Activated CD4-positive, CD25-positive, alpha-beta regulatory T cell treated with anti-CD3 and anti-CD28 coated beads, Interleukin-2, amount 50 U/mL, for 24 hours (primary cell): ENCODE results near the gene SBF2.

ENCODE experiments used
- ATAC-seq, 2 donors: fragments of 150-1000 bp; cut with Tn5 transposase; one replicate each; pipeline ENCODE4 v1.10.0; 2021; ENCODE audit warnings: mild to moderate bottlenecking in 1 of 2, moderate library complexity in 1 of 2

Gene SBF2

GRCh38 chr11:10317151-10317755, 23.2 kb upstream of the SBF2 start:
- ATAC-seq, result no peak

- ATAC-seq, result no peak
These were observed 21.1 kb upstream of the SBF2 start for GRCh38 chr11:10315083-10315482.

GRCh38 chr11:10314199-10315072, 20.4 kb upstream of the SBF2 start:
- peak in 1 of 2 donors; percentile 47 for ATAC-seq

- ATAC-seq, result no peak
These were observed 17.8 kb upstream of the SBF2 start for GRCh38 chr11:10311802-10312201.

GRCh38 chr11:10310301-10310841, 16.4 kb upstream of the SBF2 start:
- ATAC-seq, result no peak

- ATAC-seq, result no peak
These were observed 15.4 kb upstream of the SBF2 start for GRCh38 chr11:10309163-10310093.

GRCh38 chr11:10308201-10308954, 14.4 kb upstream of the SBF2 start:
- ATAC-seq, result no peak

GRCh38 chr11:10307400-10308200, 13.6 kb upstream of the SBF2 start:
- ATAC-seq, result peak; percentile 76 to 80

- no peak for ATAC-seq
These were observed 13.0 kb upstream of the SBF2 start for GRCh38 chr11:10307022-10307399.

- no peak for ATAC-seq
These were observed 12.2 kb upstream of the SBF2 start for GRCh38 chr11:10305964-10306918.

GRCh38 chr11:10305262-10305963, 11.4 kb upstream of the SBF2 start:
- no peak for ATAC-seq

GRCh38 chr11:10304495-10305261, 10.7 kb upstream of the SBF2 start, which contains the start of gene ADM:
Gene ADM, plus strand, starts transcription at chr11:10305073. Its CDS starts 628 bp downstream, at chr11:10305701.
- no peak for ATAC-seq

- ATAC-seq, result peak; percentile 4
These were observed 9.7 kb upstream of the SBF2 start for GRCh38 chr11:10303558-10304363.

GRCh38 chr11:10302744-10303557, 8.9 kb upstream of the SBF2 start:
- ATAC-seq, result no peak

- ATAC-seq, result no peak
These were observed 8.3 kb upstream of the SBF2 start for GRCh38 chr11:10302359-10302743.

- no peak for ATAC-seq
These were observed 7.8 kb upstream of the SBF2 start for GRCh38 chr11:10301656-10302358.
